Measurements from ENCODE around the gene CREG1.

DNA sequence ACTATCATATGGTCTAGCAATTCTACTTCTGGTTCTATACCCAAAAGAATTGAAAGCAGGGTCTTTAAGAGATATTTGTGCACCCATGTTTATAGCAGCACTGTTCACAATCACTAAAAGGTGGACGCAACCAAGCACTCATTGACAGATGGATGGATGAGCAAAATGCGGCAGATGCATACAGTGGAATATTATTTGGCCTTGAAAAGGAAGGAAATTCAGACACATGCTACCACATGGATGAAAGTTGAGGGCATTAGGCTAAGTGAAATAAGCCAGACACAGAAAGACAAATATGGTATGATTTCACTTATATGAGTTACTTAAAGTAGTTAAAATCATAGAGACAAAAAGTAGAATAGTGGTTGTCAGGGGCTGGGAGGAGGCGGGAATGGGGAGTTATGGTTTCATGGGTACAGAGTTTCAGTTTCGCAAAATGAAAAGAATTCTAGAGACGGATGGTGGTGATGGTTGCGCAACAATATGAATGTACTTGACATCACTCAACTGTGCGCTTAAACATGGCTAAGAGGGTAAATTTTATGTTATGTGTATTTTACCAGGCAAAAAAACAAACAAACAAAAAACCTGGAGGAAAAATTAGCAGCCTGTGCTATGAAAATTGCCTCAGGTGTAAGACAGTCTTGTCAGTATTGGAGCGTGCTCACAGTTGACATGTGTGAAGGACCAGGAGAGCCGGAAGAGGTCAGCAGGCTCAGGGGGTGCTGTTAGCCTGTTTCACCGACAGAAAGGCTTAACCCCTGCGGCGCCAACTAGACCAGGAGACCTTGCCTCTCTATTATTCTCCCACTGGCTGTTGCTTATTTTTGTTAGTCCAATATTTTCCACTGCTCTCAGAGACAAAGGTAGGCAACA is 61.7 kb downstream of the CREG1 start:
- TF ChIP-seq, protein P1, sequence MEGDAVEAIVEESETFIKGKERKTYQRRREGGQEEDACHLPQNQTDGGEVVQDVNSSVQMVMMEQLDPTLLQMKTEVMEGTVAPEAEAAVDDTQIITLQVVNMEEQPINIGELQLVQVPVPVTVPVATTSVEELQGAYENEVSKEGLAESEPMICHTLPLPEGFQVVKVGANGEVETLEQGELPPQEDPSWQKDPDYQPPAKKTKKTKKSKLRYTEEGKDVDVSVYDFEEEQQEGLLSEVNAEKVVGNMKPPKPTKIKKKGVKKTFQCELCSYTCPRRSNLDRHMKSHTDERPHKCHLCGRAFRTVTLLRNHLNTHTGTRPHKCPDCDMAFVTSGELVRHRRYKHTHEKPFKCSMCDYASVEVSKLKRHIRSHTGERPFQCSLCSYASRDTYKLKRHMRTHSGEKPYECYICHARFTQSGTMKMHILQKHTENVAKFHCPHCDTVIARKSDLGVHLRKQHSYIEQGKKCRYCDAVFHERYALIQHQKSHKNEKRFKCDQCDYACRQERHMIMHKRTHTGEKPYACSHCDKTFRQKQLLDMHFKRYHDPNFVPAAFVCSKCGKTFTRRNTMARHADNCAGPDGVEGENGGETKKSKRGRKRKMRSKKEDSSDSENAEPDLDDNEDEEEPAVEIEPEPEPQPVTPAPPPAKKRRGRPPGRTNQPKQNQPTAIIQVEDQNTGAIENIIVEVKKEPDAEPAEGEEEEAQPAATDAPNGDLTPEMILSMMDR (IDR thresholded peaks at IDR 0.05; ENCODE audit: low read depth, low read length, missing input control): no peak
- TF ChIP-seq TAF1 (conservative IDR thresholded peaks at IDR 0.05) (no peak), SP1 (IDR thresholded peaks at IDR 0.05) (no peak), FOXA1 (IDR thresholded peaks at IDR 0.05) (no peak), YY1 (IDR thresholded peaks at IDR 0.05) (no peak), RAD21 (IDR thresholded peaks at IDR 0.05) (no peak), EGR1 (IDR thresholded peaks at IDR 0.05; ENCODE audit: low read depth in 2 of 2) (no peak), RXRA (IDR thresholded peaks at IDR 0.05) (no peak)
- TF ChIP-seq, protein P2, sequence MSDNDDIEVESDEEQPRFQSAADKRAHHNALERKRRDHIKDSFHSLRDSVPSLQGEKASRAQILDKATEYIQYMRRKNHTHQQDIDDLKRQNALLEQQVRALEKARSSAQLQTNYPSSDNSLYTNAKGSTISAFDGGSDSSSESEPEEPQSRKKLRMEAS (IDR thresholded peaks at IDR 0.05): no peak
- TF ChIP-seq, protein P3, sequence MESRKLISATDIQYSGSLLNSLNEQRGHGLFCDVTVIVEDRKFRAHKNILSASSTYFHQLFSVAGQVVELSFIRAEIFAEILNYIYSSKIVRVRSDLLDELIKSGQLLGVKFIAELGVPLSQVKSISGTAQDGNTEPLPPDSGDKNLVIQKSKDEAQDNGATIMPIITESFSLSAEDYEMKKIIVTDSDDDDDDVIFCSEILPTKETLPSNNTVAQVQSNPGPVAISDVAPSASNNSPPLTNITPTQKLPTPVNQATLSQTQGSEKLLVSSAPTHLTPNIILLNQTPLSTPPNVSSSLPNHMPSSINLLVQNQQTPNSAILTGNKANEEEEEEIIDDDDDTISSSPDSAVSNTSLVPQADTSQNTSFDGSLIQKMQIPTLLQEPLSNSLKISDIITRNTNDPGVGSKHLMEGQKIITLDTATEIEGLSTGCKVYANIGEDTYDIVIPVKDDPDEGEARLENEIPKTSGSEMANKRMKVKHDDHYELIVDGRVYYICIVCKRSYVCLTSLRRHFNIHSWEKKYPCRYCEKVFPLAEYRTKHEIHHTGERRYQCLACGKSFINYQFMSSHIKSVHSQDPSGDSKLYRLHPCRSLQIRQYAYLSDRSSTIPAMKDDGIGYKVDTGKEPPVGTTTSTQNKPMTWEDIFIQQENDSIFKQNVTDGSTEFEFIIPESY (IDR thresholded peaks at IDR 0.05): no peak
- TF ChIP-seq, protein P4, sequence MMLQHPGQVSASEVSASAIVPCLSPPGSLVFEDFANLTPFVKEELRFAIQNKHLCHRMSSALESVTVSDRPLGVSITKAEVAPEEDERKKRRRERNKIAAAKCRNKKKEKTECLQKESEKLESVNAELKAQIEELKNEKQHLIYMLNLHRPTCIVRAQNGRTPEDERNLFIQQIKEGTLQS (IDR thresholded peaks at IDR 0.05): no peak
- TF ChIP-seq, protein P5, sequence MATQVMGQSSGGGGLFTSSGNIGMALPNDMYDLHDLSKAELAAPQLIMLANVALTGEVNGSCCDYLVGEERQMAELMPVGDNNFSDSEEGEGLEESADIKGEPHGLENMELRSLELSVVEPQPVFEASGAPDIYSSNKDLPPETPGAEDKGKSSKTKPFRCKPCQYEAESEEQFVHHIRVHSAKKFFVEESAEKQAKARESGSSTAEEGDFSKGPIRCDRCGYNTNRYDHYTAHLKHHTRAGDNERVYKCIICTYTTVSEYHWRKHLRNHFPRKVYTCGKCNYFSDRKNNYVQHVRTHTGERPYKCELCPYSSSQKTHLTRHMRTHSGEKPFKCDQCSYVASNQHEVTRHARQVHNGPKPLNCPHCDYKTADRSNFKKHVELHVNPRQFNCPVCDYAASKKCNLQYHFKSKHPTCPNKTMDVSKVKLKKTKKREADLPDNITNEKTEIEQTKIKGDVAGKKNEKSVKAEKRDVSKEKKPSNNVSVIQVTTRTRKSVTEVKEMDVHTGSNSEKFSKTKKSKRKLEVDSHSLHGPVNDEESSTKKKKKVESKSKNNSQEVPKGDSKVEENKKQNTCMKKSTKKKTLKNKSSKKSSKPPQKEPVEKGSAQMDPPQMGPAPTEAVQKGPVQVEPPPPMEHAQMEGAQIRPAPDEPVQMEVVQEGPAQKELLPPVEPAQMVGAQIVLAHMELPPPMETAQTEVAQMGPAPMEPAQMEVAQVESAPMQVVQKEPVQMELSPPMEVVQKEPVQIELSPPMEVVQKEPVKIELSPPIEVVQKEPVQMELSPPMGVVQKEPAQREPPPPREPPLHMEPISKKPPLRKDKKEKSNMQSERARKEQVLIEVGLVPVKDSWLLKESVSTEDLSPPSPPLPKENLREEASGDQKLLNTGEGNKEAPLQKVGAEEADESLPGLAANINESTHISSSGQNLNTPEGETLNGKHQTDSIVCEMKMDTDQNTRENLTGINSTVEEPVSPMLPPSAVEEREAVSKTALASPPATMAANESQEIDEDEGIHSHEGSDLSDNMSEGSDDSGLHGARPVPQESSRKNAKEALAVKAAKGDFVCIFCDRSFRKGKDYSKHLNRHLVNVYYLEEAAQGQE (IDR thresholded peaks at IDR 0.05): no peak

All from liver (tissue), 3 donors.